ENCODE measurements around the gene SLC1A2.

GRCh38 chr11:35433588-35433987, 14.2 kb upstream of the SLC1A2 start:
- no peak for TF ChIP-seq POLR2A (IDR thresholded peaks at IDR 0.05)
- no peak for TF ChIP-seq CTCF (IDR thresholded peaks at IDR 0.05)

Measured in heart left ventricle (tissue), 13 donors.